Spleen (tissue), 11 donors: Measurements from ENCODE around the gene PHETA1. TPM values are rescaled to one million over a fixed set of nuclear protein-coding genes. Genes with fewer than 3 reads are reported as not detected.

Experiments used
- DNase-seq: peaks from one replicate; pipeline ENCODE4 v3.0.0-alpha.2; 2020
- H3K27ac ChIP-seq, 8 donors: fragments of 200-600 bp; sonication (generic) in 7 of 8; 1 replicate in 4 of 8; 2 replicates in 4 of 8; pipeline versions ENCODE4 v1.5.0 to v1.8.0; 2016 to 2021; ENCODE audit warnings: inconsistent platforms in 4 of 8, mild to moderate bottlenecking in 4 of 8, moderate library complexity in 1 of 8
- H3K27me3 ChIP-seq, 7 donors: fragments of 200-600 bp; sonication (generic) in 6 of 7; replicated peaks in 1 of 7; 1 replicate in 4 of 7; 2 replicates in 3 of 7; pipeline versions ENCODE4 v1.5.0 to v1.8.0; 2016 to 2021; ENCODE audit warnings: inconsistent platforms in 3 of 7, mild to moderate bottlenecking in 1 of 7
- H3K36me3 ChIP-seq, 6 donors: fragments of 200-600 bp; sonication (generic) in 5 of 6; 1 replicate in 4 of 6; 2 replicates in 2 of 6; pipeline versions ENCODE4 v1.5.0 to v1.8.0; 2016 to 2021; ENCODE audit warnings: inconsistent platforms in 2 of 6
- H3K4me1 ChIP-seq, 6 donors: fragments of 200-600 bp; sonication (generic) in 5 of 6; 1 replicate in 3 of 6; 2 replicates in 3 of 6; pipeline versions ENCODE4 v1.5.0 to v1.8.0; 2016 to 2021; ENCODE audit warnings: inconsistent platforms in 3 of 6
- H3K4me3 ChIP-seq, 8 donors: fragments of 200-600 bp; sonication (generic) in 7 of 8; 1 replicate in 4 of 8; 2 replicates in 4 of 8; pipeline versions ENCODE4 v1.5.0 to v1.8.0; 2016 to 2021; ENCODE audit warnings: inconsistent platforms in 4 of 8, mild to moderate bottlenecking in 4 of 8, moderate library complexity in 2 of 8
- H3K9me3 ChIP-seq, 8 donors: fragments of 200-600 bp; sonication (generic) in 7 of 8; 1 replicate in 4 of 8; 2 replicates in 4 of 8; pipeline versions ENCODE4 v1.5.0 to v1.8.0; 2016 to 2021; ENCODE audit warnings: inconsistent platforms in 4 of 8
- CTCF ChIP-seq, 11 experiments: fragments of 200-600 bp in 7 of 11; fragments of 450-650 bp in 4 of 11; sonication (generic) in 4 of 11; IDR thresholded peaks in 8 of 11; conservative IDR thresholded peaks in 3 of 11; 1 replicate in 7 of 11; 2 replicates in 4 of 11; pipeline versions ENCODE4 v1.4.0 to v1.8.0; 2016 to 2021; ENCODE audit warnings: antibody characterized with exemption in 11 of 11, inconsistent platforms in 4 of 11, mild to moderate bottlenecking in 1 of 11
- POLR2A ChIP-seq, 3 donors: fragments of 450-650 bp; IDR thresholded peaks; one replicate each; pipeline ENCODE4 v1.5.1; 2017; ENCODE audit warnings: antibody characterized with exemption in 3 of 3, mild to moderate bottlenecking in 1 of 3
- POLR2AphosphoS5 ChIP-seq, 3 donors: sonication (generic); formaldehyde crosslinking; IDR thresholded peaks; one replicate each; pipeline ENCODE4 v1.5.1; 2017; ENCODE audit warnings: antibody characterized with exemption in 3 of 3
- WGBS, 5 donors: extraction: QIAGEN DNeasy Blood & Tissue Kit in 3 of 5; methylation state at CpG; one replicate each; pipeline versions ENCODE4 v1.1.5 to v1.1.7; 2013 to 2018; 5-methylcytosine and 5-hydroxymethylcytosine counted together
- intact Hi-C: fragments of 100-400 bp; cut with DNase I; formaldehyde crosslinking; loops from one replicate; pipeline ENCODE4 v1.15.0; 2023; ENCODE audit warnings: low total_unique reads
- polyA plus RNA-seq, 3 donors: library from polyadenylated mRNA; stranded (reverse); fragments of 200-250 nt; gene quantifications; one replicate each; pipeline ENCODE4 v1.2.1, GENCODE V29; 2013
- total RNA-seq, 7 donors: library from RNA; depleted of rRNA in 3 of 7; stranded (reverse); fragments of >200 nt in 3 of 7; fragmentation: NEBNext Ultra II Directional in 4 of 7; extraction: Animal tissue kit (Norgen Biotek cat#: 25700) in 4 of 7; gene quantifications; one replicate each; pipeline versions ENCODE4 v1.1.0 to v1.2.1, GENCODE V29; 2016 to 2021
- donor health status: healthy with polysubstance abuse.
- donor health status: DM: no; HTN: no; CAD: no; lungs with moderate emphysema.
- donor health status: DM: no; HTN: no; CAD: no.
- donor health status: Bipolar disorder and iron deficiency.
- donor health status: healthy.
- donor health status: DM: no; HTN: no; CAD: no.
- donor health status: DM: yes; HTN: yes; CAD: no.

PHETA1 gene
- total and polyA plus RNA-seq, 10 donors, result 4.9 to 39.7 (median 20.0) TPM

GRCh38 chr12:111369496-111370220 lies 763 bp upstream of the PHETA1 start:
- H3K9me3 ChIP-seq, result no peaks in the 10 kb centered on the region
- DNase-seq, result no peak
- intact Hi-C loops, result no loop called here
- TF ChIP-seq POLR2A (IDR thresholded peaks at IDR 0.05) (no peak), POLR2AphosphoS5 (IDR thresholded peaks at IDR 0.05) (peak in 2 of 3 donors; percentile 10 to 19), CTCF (IDR thresholded peaks at IDR 0.05 in 8 of 11, conservative IDR thresholded peaks at IDR 0.05 in 3 of 11) (no peak)
- H3K27ac ChIP-seq, result peak overlapping the region in 7 of 8 donors; percentile 15 to 88 (median 84)
- no peaks in the 10 kb centered on the region for H3K27me3 ChIP-seq
- peak overlapping the region; percentile 74 to 98 (median 88) for H3K4me3 ChIP-seq
- 31 to 56% (median 41%) methylated on average over 13 of the region's 13 CpGs for WGBS, 5 donors
- H3K36me3 ChIP-seq, result peaks cover 0 to 16% (median 2%) of the 10 kb centered on the region in 6 donors
- H3K4me1 ChIP-seq, result peaks cover 8 to 58% (median 40%) of the 10 kb centered on the region in 6 donors

DNA sequence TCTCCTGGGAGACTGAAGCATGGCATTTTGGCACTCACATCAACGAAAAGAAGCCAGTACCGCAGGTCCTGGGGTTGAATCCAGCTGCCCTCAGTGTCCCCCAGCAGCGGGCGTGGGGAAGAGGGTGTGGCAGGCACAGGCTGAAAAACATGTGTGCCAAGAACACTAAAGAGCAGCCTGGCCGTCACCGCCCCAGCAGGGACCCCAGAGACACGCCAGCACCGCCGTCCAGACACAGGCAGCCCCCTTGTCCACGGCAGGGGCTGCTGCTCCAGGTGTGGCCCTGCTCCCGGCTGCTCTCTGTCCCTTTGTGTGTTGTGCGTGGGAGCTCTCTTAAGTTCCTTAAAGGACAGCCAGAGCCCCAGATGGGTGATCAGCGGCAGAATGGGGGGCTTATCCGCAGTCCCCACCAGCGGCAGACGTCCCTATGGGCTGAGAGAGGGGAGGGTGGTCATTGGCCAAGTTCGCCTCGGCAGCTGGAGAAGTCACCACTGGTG lies 556 bp downstream of the PHETA1 start:
- peak; percentile 80 for DNase-seq
- peaks cover 8 to 69% (median 41%) of the 10 kb centered on the region in 6 donors for H3K4me1 ChIP-seq
- WGBS, 5 donors, result 1 to 7% (median 3%) methylated on average over 12 to 18 of the region's 18 CpGs
- H3K27me3 ChIP-seq, result no peaks in the 10 kb centered on the region
- TF ChIP-seq POLR2A (IDR thresholded peaks at IDR 0.05), result no peak
- peaks cover 0 to 29% (median 4%) of the 10 kb centered on the region in 6 donors for H3K36me3 ChIP-seq
- peak overlapping the region; percentile 74 to 98 (median 88) for H3K4me3 ChIP-seq
- H3K9me3 ChIP-seq, result no peaks in the 10 kb centered on the region
- intact Hi-C loops, result no loop called here
- peak overlapping the region; percentile 15 to 88 (median 84) for H3K27ac ChIP-seq

DNA sequence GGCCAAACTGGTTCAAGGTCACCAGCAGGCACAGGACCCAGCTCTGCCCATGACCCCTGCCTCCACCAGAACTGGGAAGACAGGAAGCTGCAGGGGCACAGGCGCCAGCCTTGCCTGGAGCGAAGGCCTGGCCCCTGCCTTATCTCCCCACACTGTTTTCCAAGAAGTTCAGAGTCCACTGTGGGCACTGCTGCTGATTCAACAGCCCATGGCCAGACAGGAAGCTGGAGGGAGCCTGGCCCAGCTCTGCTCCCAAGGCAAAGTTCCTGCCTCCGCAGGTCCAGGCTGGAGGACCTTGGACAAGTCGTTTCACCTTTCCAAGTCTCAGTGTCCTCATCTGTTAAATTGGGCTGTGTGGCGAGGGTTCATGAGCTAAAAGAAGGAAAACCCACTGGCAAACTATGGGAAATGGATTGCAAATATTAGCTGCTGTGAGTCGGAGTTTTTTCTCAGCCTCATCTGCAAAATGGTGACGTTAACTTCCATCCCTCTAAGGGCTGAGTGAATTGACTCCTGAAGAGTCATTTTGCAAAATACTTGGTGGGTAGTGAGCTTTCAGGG lies 1.2 kb downstream of the PHETA1 start:
- intact Hi-C loops, result no loop called here
- H3K36me3 ChIP-seq, result peaks cover 0 to 35% (median 8%) of the 10 kb centered on the region in 6 donors
- H3K9me3 ChIP-seq, result no peaks in the 10 kb centered on the region
- 55 to 70% (median 57%) methylated on average over 5 to 7 of the region's 7 CpGs for WGBS, 5 donors
- H3K27me3 ChIP-seq, result no peaks in the 10 kb centered on the region
- peak; percentile 84 for DNase-seq
- peak overlapping the region; percentile 74 to 98 (median 88) for H3K4me3 ChIP-seq
- peaks cover 8 to 75% (median 43%) of the 10 kb centered on the region in 6 donors for H3K4me1 ChIP-seq
- TF ChIP-seq POLR2AphosphoS5 (IDR thresholded peaks at IDR 0.05) (peak; percentile 58 to 86 (median 85)), POLR2A (IDR thresholded peaks at IDR 0.05) (no peak)
- peak overlapping the region in 7 of 8 donors; percentile 23 to 88 (median 84) for H3K27ac ChIP-seq

DNA sequence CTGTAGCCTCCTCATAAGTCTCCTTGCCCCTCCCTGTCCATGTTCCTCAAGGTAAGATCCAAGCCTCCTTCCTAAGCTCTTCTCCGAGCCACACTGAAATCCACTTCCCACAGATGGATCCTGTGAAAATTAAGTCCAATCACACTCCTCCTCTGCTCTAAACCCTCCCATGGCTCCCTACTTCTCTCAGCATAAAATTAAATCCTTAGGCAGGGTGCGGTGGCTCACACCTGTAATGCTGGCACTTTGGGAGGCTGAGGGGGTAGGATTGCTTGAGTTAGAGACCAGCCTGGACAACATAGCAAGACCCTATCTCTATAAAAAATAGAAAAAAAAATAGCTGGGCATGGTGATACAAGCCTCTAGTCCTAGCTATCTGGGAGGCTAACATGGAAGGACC lies 2.3 kb downstream of the PHETA1 start:
- no peak for DNase-seq
- intact Hi-C loops, result no loop called here
- 89 to 95% (median 95%) methylated on average over 2 of the region's 2 CpGs for WGBS, 5 donors
- no peaks in the 10 kb centered on the region for H3K27me3 ChIP-seq
- H3K9me3 ChIP-seq, result no peaks in the 10 kb centered on the region
- TF ChIP-seq POLR2AphosphoS5 (IDR thresholded peaks at IDR 0.05) (no peak), POLR2A (IDR thresholded peaks at IDR 0.05) (no peak), CTCF (IDR thresholded peaks at IDR 0.05 in 8 of 11, conservative IDR thresholded peaks at IDR 0.05 in 3 of 11) (no peak)
- peaks cover 18 to 87% (median 54%) of the 10 kb centered on the region in 6 donors for H3K4me1 ChIP-seq
- peak overlapping the region in 2 of 8 donors; percentile 83 to 88 for H3K27ac ChIP-seq
- H3K36me3 ChIP-seq, result peaks cover 0 to 45% (median 9%) of the 10 kb centered on the region in 6 donors
- peak overlapping the region in 1 of 8 donors; percentile 2 for H3K4me3 ChIP-seq

DNA sequence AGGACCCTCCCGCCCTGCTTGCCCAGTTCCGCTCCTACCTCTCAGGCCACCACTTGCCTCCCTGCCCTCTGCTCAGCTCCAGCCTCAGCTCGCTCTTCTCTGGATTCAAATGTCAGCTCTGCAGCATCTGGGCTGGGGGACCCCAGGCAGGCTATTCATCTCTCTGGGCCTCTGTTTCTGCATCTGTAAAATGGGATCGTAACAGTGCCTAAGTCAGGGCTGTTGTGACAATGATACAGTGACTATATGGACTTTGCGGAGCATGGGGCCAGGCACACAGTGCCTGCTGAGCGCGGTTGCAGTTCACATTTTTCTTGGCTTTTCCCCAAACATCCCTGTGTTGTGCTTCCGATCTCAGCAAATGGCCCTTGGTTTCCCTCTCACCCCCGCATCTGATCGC lies 2.8 kb downstream of the PHETA1 start:
- 94 to 97% (median 96%) methylated on average over 10 of the region's 10 CpGs for WGBS, 5 donors
- Histone ChIP-seq H3K27me3 (no peaks in the 10 kb centered on the region), H3K4me1 (peaks cover 24 to 92% (median 59%) of the 10 kb centered on the region in 6 donors), H3K4me3 (peak overlapping the region in 1 of 8 donors; percentile 2), H3K27ac (peak overlapping the region in 2 of 8 donors; percentile 11 to 37), H3K9me3 (no peaks in the 10 kb centered on the region), H3K36me3 (peaks cover 0 to 45% (median 9%) of the 10 kb centered on the region in 6 donors)
- intact Hi-C loops, result no loop called here
- TF ChIP-seq POLR2A (IDR thresholded peaks at IDR 0.05), result no peak
- TF ChIP-seq CTCF (IDR thresholded peaks at IDR 0.05 in 8 of 11, conservative IDR thresholded peaks at IDR 0.05 in 3 of 11), result no peak
- no peak for TF ChIP-seq POLR2AphosphoS5 (IDR thresholded peaks at IDR 0.05)
- no peak for DNase-seq
